WTC11 (cell line): ENCODE measurements around the gene HECTD3.

Source experiments
- CTCF ChIP-seq: fragments of 200-600 bp; IDR thresholded peaks from 2 replicates; pipeline ENCODE4 v1.8.0; 2022; ENCODE audit warnings: antibody characterized with exemption
- FOXJ3 ChIP-seq: sonication (generic); formaldehyde crosslinking; IDR thresholded peaks from 2 replicates; pipeline ENCODE4 v1.9.0; 2021; ENCODE audit warnings: missing genetic modification reagents, mild to moderate bottlenecking, borderline replicate concordance
- JUN ChIP-seq: sonication (generic); formaldehyde crosslinking; IDR thresholded peaks from 2 replicates; pipeline ENCODE4 v1.8.0; 2023; ENCODE audit warnings: mild to moderate bottlenecking, missing genetic modification reagents
- MAX ChIP-seq: sonication (generic); formaldehyde crosslinking; IDR thresholded peaks from 2 replicates; pipeline ENCODE4 v1.8.0; 2022; ENCODE audit warnings: mild to moderate bottlenecking, missing genetic modification reagents
- MLX ChIP-seq: sonication (generic); formaldehyde crosslinking; IDR thresholded peaks from 2 replicates; pipeline ENCODE4 v1.8.1; 2023; ENCODE audit warnings: mild to moderate bottlenecking, missing genetic modification reagents, moderate library complexity
- ZNF121 ChIP-seq: sonication (generic); formaldehyde crosslinking; IDR thresholded peaks from 2 replicates; pipeline ENCODE4 v1.8.0; 2023; ENCODE audit warnings: missing genetic modification reagents

DNA sequence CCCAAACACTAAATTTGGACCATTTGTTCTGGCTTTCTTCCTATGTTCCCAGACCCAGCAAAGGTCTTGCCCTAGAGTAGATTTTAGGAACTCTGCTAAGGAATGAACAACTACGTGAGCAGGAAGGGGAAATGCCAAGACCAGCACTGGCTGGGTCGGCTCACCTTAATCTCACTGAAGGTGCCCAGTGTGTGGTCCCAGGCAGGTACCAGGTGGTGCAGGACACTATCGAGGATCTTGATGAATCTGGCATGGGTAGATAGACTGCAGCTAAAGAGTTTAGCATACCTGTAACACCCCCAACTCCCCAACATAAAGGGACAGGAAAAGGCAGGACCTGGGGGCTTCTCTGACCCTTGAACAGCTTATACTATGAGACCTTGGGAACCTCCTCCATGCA is 3.0 kb downstream of the HECTD3 start:
- TF ChIP-seq JUN (CRISPR knock-in tag) (no peak), MAX (CRISPR knock-in tag) (no peak), CTCF (no peak), MLX (CRISPR knock-in tag) (no peak), ZNF121 (CRISPR knock-in tag) (no peak), FOXJ3 (CRISPR knock-in tag) (no peak)
